Smooth muscle cell of the brain vasculature (primary cell): ENCODE results near the gene PKNOX2.

ENCODE experiments used
- DNase-seq: peaks from one replicate; pipeline ENCODE4 v3.0.0-alpha.2; 2012; ENCODE audit warnings: low read depth, low spot score

The PKNOX2 gene

GRCh38 chr11:125379981-125380380 is 215.4 kb downstream of the PKNOX2 start:
- DNase-seq = no peak

GRCh38 chr11:125380756-125381445 is 216.3 kb downstream of the PKNOX2 start:
- DNase-seq = no peak

- no peak for DNase-seq
Measured at GRCh38 chr11:125381499-125382044, 217.0 kb downstream of the PKNOX2 start.

- no peak for DNase-seq
Measured at GRCh38 chr11:125382314-125382791, 217.8 kb downstream of the PKNOX2 start.

- DNase-seq = no peak
Measured at GRCh38 chr11:125382822-125383221, 218.3 kb downstream of the PKNOX2 start.

- DNase-seq = no peak
Measured at GRCh38 chr11:125384825-125385224, 220.3 kb downstream of the PKNOX2 start.

GRCh38 chr11:125387901-125388300 is 223.3 kb downstream of the PKNOX2 start:
- no peak for DNase-seq

- no peak for DNase-seq
Measured at GRCh38 chr11:125388611-125389010, 224.1 kb downstream of the PKNOX2 start.

GRCh38 chr11:125389339-125390166 is 225.0 kb downstream of the PKNOX2 start:
- DNase-seq = no peak

- DNase-seq = no peak
Measured at GRCh38 chr11:125390946-125391345, 226.4 kb downstream of the PKNOX2 start.

- DNase-seq = no peak
Measured at GRCh38 chr11:125393331-125393730, 228.8 kb downstream of the PKNOX2 start.

GRCh38 chr11:125394296-125394695 is 229.7 kb downstream of the PKNOX2 start:
- DNase-seq = no peak

- DNase-seq = no peak
Measured at GRCh38 chr11:125397421-125397820, 232.9 kb downstream of the PKNOX2 start.

GRCh38 chr11:125398475-125398874 is 233.9 kb downstream of the PKNOX2 start:
- no peak for DNase-seq

- no peak for DNase-seq
Measured at GRCh38 chr11:125398994-125399640, 234.6 kb downstream of the PKNOX2 start.

GRCh38 chr11:125399945-125400344 is 235.4 kb downstream of the PKNOX2 start:
- no peak for DNase-seq

GRCh38 chr11:125401235-125401634 is 236.7 kb downstream of the PKNOX2 start:
- DNase-seq = no peak

GRCh38 chr11:125401746-125402145 is 237.2 kb downstream of the PKNOX2 start:
- DNase-seq = no peak

- no peak for DNase-seq
Measured at GRCh38 chr11:125402435-125402834, 237.9 kb downstream of the PKNOX2 start.

- no peak for DNase-seq
Measured at GRCh38 chr11:125404157-125404810, 239.7 kb downstream of the PKNOX2 start.
